Hematopoietic multipotent progenitor cell treated with erythropoietin and hydrocortisone succinate and interleukin-3 and kit ligand, for 8 days (in vitro differentiated cells): ENCODE results near the gene CYTH3.
"Not testable (repeated sequence)": the region's sequence is repeated elsewhere in the genome, so short reads cannot be mapped to it uniquely, and the experiment has no call there.

Experiments
- DNase-seq: peaks from one replicate; pipeline ENCODE4 v3.0.0-alpha.2; 2015

The CYTH3 gene

GRCh38 chr7:6272481-6273323 lies at the start of gene CYTH3:
CYTH3 (minus strand) TSS chr7:6272624; CDS start chr7:6272507, 117 bp downstream.
- DNase-seq, result peak; percentile 75

- DNase-seq, result no peak
Measured at GRCh38 chr7:6320791-6321190, 48.4 kb upstream of the CYTH3 start.

- DNase-seq, result no peak
Measured at GRCh38 chr7:6317797-6318438, 45.5 kb upstream of the CYTH3 start.

- DNase-seq, result no peak
Measured at GRCh38 chr7:6316226-6316625, 43.8 kb upstream of the CYTH3 start.

GRCh38 chr7:6315746-6316145 lies 43.3 kb upstream of the CYTH3 start:
- no peak for DNase-seq

GRCh38 chr7:6310271-6310993 lies 38.0 kb upstream of the CYTH3 start:
- no peak for DNase-seq

GRCh38 chr7:6307762-6308161 lies 35.3 kb upstream of the CYTH3 start:
- no peak for DNase-seq

- DNase-seq, result no peak
Measured at GRCh38 chr7:6306471-6306870, 34.0 kb upstream of the CYTH3 start.

- DNase-seq, result no peak
Measured at GRCh38 chr7:6305330-6305729, 32.9 kb upstream of the CYTH3 start.

GRCh38 chr7:6301446-6301845 lies 29.0 kb upstream of the CYTH3 start:
- not testable (repeated sequence) for DNase-seq

- DNase-seq, result no peak
Measured at GRCh38 chr7:6299774-6300173, 27.4 kb upstream of the CYTH3 start.

GRCh38 chr7:6294839-6295238 lies 22.4 kb upstream of the CYTH3 start:
- no peak for DNase-seq

GRCh38 chr7:6293202-6293601 lies 20.8 kb upstream of the CYTH3 start:
- DNase-seq, result no peak

- DNase-seq, result not testable (repeated sequence)
Measured at GRCh38 chr7:6291941-6292340, 19.5 kb upstream of the CYTH3 start.

- DNase-seq, result no peak
Measured at GRCh38 chr7:6291531-6291930, 19.1 kb upstream of the CYTH3 start.

GRCh38 chr7:6290319-6290741 lies 17.9 kb upstream of the CYTH3 start:
- no peak for DNase-seq

- no peak for DNase-seq
Measured at GRCh38 chr7:6288270-6288860, 15.9 kb upstream of the CYTH3 start.

GRCh38 chr7:6286486-6286885 lies 14.1 kb upstream of the CYTH3 start:
- no peak for DNase-seq

GRCh38 chr7:6284461-6285360 lies 12.3 kb upstream of the CYTH3 start:
- no peak for DNase-seq

- DNase-seq, result no peak
Measured at GRCh38 chr7:6284055-6284400, 11.6 kb upstream of the CYTH3 start.

- DNase-seq, result not testable (repeated sequence)
Measured at GRCh38 chr7:6283391-6284054, 11.1 kb upstream of the CYTH3 start.

- no peak for DNase-seq
Measured at GRCh38 chr7:6279937-6280336, 7.5 kb upstream of the CYTH3 start.
